NCI-H1694 treated with DMSO at 0.1 percent for 48 hours (cell line): ENCODE measurements around the gene RAPGEF1.

Experiments used
- DNase-seq: peaks from one replicate; lab custom pipeline; 2025; lab: John Stamatoyannopoulos, UW

RAPGEF1 gene

DNA sequence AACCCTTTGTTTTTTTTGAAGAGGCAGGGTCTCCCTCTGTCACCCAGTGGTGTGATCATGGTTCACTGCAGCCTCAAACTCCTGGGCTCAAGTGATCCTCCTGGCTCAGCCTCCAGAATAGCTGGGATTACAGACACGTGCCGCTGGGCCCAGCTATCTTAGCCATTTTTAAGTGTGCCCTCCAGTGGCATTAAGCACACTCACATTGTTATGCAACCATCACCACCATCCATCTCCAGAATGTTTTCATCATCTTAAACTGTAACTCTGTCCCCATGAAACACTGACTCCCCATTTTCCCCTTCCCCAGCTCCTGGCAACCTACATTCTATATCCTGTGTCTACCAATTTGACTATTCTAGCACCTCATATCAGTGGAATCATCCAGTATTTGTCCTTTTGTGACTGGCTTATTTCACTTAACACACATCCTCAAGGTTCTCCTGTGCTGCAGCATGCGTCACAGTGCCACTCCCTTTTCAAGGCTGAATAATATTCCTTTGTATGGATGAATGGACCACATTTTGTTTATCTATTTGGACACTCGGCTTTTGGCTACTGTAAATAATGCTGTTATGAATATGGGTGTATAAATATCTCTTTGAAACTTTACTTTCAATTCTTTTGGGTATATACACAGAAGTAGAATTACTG is 12.5 kb upstream of the RAPGEF1 start:
- DNase-seq = no peak

DNA sequence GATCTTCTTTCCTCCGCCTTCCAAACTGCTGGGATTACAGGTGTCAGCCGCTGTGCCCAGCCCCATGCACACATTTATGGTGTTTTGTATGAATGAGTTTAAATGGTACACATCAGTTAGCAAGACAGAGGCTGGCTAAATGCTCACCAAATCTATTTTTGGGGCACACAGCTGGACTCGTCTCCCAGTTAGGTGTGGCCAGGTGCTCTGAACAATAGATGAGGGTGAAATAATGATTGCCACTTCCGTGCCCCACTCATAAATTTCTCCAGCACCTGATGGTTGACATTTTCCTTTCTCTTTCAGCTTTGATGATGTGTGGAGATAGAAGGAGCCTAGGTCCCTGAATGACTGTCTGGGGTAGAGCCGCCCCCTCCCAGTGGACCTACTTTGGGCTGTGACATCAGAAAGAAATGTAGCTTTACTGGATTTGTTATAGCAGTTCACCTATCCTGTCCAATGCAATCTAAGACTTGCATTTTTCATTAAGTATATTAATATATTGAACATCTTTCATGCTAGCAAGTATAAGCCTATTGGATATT is 8.6 kb upstream of the RAPGEF1 start:
- DNase-seq = no peak

DNA sequence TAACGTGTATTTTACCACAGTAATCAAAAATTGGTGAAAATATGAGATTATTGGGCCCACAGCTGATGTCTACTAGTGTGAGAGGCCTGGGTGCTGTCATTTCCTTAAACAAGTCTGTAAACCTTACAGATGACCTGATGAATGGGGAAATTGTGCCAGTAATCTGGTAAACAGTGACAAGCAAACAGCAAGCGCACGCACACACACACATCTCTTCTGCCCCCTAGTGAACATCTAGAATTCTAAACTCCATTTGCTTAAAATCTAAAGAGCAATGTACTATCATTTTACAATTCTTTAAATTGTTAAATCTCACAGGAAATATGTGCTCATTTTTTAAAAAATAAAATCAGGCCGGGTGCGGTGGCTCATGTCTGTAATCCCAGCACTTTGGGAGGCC is 7.5 kb upstream of the RAPGEF1 start:
- DNase-seq = peak; percentile 67

GRCh38 chr9:131745610-131746009 is 5.7 kb upstream of the RAPGEF1 start:
- no peak for DNase-seq

GRCh38 chr9:131744720-131745201 is 4.9 kb upstream of the RAPGEF1 start:
- DNase-seq = no peak

GRCh38 chr9:131744171-131744719 is 4.4 kb upstream of the RAPGEF1 start:
- no peak for DNase-seq

DNA sequence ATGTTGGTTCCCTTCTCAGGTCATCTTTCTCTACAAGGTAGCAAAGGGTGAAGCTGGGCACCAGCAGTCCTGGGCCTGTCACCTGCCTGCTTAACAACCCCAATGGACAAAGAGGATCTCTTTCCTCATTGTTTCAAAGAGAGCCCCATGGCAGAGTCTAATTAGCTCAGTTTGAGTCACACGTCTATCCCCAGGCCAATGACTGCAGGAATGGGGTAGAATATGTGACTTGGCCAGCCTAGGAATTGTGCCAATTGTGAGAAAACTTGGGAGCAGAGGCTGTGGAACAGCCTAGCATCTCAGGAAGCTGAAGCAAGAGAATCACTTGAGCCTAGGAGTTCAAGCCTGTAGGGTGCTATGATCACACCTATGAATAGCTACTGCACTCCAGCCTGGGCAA is 3.6 kb upstream of the RAPGEF1 start:
- no peak for DNase-seq

DNA sequence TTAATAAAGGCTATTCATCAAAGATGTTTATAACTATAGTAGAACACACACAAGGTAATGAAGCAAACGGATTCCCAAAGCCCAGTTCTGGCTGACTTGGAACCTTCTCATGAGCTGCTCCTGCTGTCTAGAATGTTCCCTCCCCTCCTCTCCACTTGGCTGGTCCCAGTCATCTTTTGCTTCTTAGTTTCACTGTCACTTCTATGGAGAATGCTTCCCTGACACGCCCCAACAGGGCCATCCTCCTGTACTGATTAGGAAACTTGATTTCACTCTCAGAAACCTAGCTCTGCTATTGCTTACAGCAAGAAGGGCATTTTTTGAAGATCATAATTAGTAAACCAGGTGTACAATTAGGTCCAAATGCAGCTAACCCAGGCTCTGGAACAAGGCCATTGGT is 3.2 kb upstream of the RAPGEF1 start:
- no peak for DNase-seq

- DNase-seq = no peak
These were observed 1.0 kb upstream of the RAPGEF1 start for GRCh38 chr9:131740898-131741297.

GRCh38 chr9:131739133-131739958 is 530 bp downstream of the RAPGEF1 start:
- DNase-seq = no peak

DNA sequence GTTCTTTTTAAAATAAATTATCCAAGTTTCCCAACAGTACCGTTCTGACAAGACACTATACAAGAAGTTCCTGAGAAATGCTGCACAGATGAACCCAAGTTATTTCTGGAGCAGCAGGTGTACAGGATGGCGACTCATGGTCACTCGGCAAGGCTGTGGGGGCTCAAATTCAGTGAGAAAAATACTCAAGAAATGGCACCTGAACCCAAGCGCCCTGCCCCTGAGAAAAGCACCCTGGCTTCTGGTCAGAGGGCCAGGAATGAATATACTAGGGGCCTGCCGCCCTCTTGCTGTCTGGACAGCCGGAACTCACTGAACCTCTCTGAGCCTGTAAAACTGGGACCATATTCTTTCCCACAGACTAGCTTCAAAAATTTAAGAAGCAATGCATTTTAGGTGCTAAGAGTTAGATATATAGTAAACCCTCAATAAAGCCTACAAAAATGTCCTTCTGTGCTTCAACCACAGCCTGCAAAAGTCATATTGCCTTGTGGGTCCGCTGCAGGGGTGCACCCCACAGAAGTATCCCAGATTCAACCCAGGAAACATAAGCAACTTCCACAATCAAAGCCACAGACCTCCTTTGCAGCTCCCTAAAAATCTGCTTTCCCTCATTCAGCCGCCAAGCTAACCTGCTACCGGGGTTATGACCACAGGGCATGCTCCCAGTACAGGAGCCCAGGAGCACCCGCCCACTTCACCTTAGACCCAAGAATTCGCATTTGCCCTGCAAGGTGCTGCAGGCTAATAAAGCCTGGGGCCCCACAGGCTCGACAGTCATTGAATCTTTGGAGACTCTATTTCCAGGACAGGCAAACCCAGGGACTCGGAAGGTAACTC is 1.4 kb downstream of the RAPGEF1 start:
- DNase-seq = no peak

DNA sequence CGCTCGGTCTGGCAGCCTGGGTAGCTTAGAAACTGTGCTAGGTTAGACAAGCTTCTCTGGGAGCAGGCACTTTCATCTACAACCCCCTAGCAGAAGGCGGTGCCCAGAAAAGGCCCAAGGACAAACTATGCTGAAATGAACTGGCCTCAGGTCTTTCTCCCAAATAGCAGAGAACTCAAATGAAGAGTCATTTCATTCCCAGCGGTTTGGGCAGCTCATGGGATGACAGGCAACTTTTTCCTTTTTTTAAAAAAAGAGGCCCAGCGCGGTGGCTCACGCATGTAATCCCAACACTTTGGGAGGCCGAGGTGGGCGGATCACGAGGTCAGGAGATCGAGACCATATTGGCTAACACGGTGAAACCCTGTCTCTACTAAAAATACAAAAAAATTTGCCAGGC is 2.5 kb downstream of the RAPGEF1 start:
- no peak for DNase-seq

DNA sequence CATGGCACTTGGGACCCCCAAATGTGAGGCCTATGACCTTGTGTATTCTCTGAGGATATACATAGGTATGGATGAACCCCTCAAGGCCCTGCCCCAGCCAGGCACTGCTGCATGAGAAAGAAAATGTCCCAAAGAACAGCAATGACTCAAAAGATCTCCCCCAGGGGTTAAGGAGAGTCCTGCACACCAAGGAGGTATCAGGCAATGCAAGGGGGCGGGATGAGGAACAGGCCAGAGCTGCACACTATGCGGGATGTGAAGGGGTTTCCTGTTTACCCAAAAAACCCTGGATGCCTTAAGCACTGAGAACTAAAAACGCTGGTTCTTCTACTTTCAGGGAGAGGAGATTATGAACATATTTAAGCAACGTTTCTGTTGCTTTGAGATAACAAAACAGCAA is 3.4 kb downstream of the RAPGEF1 start:
- no peak for DNase-seq

DNA sequence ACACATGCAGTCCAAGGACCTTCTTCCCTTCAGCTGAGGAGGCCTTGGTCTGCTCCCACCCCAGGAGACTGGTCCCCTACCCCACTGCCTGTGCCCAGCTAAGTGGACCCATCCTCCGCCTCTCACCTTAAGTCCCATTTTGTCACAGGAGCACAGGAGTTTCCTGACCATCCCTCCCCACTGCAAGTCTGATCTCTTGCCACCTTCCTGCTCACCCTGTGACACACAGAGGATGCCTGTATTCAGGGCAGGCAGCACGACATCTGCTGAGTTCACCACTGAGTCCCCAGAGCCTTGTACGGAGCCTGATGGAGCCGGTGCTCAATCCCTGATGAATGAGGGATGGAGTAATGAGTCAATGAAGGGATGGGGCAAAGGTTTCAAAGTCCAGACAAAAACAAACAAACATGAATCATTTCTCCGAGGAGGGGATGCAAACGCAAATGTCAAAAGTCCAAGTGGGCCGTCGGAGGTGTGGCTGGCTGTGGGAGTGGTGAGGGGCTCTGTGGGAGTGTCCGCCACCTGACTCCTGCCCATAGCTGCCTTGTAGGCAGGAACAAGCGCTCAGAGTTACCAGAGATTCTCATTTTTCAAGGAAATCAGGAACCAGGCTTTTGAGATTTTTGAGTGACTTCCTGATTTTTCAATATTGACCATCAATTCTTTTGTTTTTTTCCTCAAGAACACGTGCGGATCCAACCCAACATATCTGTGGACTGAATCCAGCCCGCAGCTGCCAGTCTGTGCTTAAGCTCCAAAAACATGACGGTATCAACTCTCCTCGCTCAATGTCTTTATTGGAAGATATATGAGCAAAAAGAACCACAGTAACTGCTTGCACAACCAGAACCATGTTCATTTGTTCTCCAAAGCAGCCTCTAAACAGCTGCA is 4.4 kb downstream of the RAPGEF1 start:
- DNase-seq = no peak

- DNase-seq = no peak
These were observed 5.1 kb downstream of the RAPGEF1 start for GRCh38 chr9:131734781-131735180.

DNA sequence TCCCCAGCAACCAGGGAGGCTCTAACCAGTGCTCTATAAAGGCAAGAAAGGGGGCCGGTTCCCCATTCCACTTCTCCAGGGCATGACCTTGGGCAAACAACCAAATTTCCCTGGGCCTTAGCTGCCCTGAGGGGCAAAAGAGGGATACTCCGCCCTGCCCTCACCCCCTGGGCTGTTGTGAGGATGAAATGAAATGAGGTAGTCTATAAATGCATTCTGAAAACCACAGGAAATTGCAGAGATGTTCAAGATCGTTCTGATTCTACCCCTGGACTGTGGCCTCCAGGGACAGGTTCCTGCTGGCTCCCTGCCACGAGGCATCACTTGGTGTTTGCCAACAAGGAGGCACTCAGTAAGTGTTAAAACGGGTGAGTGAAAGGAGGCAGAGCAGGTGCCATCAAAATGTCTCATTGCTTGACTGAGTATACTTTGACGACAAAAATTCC is 5.7 kb downstream of the RAPGEF1 start:
- no peak for DNase-seq

DNA sequence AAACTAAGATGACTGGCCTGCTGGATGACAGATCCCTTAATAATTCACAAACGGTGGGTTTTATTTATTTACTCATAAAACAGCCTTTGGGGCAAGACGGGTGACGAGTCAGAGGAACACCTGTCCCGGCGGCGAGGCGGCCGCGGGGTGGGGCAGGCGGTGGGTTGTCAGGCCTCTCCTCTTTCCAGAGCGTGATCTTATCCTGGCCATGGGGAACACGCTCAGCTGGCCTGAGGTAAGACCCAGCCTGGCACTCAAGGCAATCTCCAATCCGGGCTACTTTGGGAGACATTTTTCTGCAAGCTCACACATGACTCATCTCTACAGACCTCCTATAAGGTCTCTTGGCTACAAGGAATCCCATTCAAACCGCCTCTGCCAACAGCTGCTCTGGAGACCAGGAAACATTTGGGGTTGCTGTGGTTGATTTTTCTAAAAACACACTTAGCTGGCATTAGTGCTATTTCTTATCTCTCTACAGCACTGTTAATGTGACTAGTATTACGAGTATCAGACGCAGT is 6.3 kb downstream of the RAPGEF1 start:
- DNase-seq = peak; percentile 19

DNA sequence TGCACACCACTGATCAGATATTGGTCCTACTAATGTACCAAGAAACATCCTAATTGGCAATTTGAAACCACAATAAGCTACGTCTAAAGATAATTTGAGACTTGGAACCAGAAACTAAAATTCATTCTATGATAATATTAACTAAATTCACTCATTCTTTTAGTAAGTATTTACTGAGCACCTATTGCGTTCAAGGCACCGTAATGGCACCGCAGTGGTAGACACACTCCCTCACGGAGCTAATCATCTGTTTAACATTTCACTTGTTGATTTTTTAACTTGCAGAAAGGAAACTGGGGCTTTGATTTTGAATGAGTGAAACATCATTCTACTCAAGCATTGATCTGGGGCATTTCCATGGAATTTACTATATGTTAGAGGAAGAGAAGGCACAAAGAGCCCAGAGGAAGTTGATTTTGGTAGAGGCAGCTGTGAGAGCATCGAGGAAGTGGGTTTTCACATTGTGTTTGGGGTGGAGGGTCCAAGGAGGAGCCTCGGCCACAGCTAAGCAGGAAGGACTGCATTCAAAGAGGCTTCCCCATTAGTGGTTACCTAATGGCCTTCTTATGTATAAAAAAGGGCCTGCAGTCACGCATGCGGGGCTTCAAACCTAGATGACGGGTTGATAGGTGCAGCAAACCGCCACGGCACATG is 7.1 kb downstream of the RAPGEF1 start:
- DNase-seq = no peak

GRCh38 chr9:131732061-131732526 is 7.8 kb downstream of the RAPGEF1 start:
- peak; percentile 69 for DNase-seq

GRCh38 chr9:131731644-131732043 is 8.2 kb downstream of the RAPGEF1 start:
- no peak for DNase-seq
